DND-41 (cell line): Measurements from ENCODE around the gene IFI6.
"Not testable (repeated sequence)": the region's sequence is repeated elsewhere in the genome, so short reads cannot be mapped to it uniquely, and the experiment has no call there.

Experiments
- ATAC-seq: fragments of 200-7000 bp; cut with Tn5 transposase; 3 replicates; pipeline ENCODE4 v1.9.1; 2021; ENCODE audit warnings: low read depth; ENCODE audit not compliant: insufficient read depth
- DNase-seq: peaks from one replicate; pipeline ENCODE4 v3.0.0-alpha.2; 2020
- H2AFZ ChIP-seq: 2 replicates; pipeline ENCODE4 v1.6.0; 2012; ENCODE audit warnings: low read depth, low read length
- H3K27ac ChIP-seq: 2 replicates; pipeline ENCODE4 v1.5.1; 2012; ENCODE audit warnings: low read length, inconsistent platforms
- H3K27me3 ChIP-seq: fragments of 200-600 bp; sonication (generic); 2 replicates; pipeline ENCODE4 v1.6.0; 2012; ENCODE audit warnings: low read length, mild to moderate bottlenecking, inconsistent platforms; ENCODE audit not compliant: insufficient read depth, poor library complexity
- H3K36me3 ChIP-seq: 2 replicates; pipeline ENCODE4 v1.5.1; 2012; ENCODE audit warnings: low read length, inconsistent platforms; ENCODE audit not compliant: insufficient read depth
- H3K4me1 ChIP-seq: 2 replicates; pipeline ENCODE4 v1.5.1; 2012; ENCODE audit warnings: mild to moderate bottlenecking, low read length; ENCODE audit not compliant: insufficient read depth
- H3K4me2 ChIP-seq: 2 replicates; pipeline ENCODE4 v1.6.0; 2012; ENCODE audit warnings: mild to moderate bottlenecking, moderate library complexity, low read length, inconsistent platforms; ENCODE audit not compliant: insufficient read depth
- H3K4me3 ChIP-seq, 2 experiments: fragments of 200-600 bp in 1 of 2; shearing (Covaris generic) in 1 of 2; 2 replicates each; pipeline ENCODE4 v1.5.1; 2012 to 2016; ENCODE audit warnings: inconsistent platforms in 2 of 2, low read length in 2 of 2, mild to moderate bottlenecking in 2 of 2, low read depth in 1 of 2, moderate library complexity in 1 of 2
- H3K79me2 ChIP-seq: 2 replicates; pipeline ENCODE4 v1.6.0; 2012; ENCODE audit warnings: low read length, inconsistent platforms; ENCODE audit not compliant: insufficient read depth
- H3K9ac ChIP-seq: 2 replicates; pipeline ENCODE4 v1.6.0; 2012; ENCODE audit warnings: low read depth, mild to moderate bottlenecking, inconsistent platforms, low read length, moderate library complexity
- H3K9me3 ChIP-seq: 2 replicates; pipeline ENCODE4 v1.5.1; 2012; ENCODE audit warnings: low read length, moderate library complexity, mild to moderate bottlenecking, inconsistent platforms; ENCODE audit not compliant: insufficient read depth, severe bottlenecking
- H4K20me1 ChIP-seq: 2 replicates; pipeline ENCODE4 v1.6.0; 2012; ENCODE audit warnings: low read length; ENCODE audit not compliant: insufficient read depth
- EZH2 ChIP-seq: IDR thresholded peaks from 3 replicates; pipeline ENCODE4 v1.6.1; 2012; ENCODE audit warnings: borderline replicate concordance, low read depth, mild to moderate bottlenecking, moderate library complexity, low read length, inconsistent platforms; ENCODE audit not compliant: severe bottlenecking
- TF ChIP-seq, protein P1 (sequence below): IDR thresholded peaks from 2 replicates; pipeline ENCODE4 v1.5.1; 2012; ENCODE audit warnings: borderline replicate concordance, low read length, moderate library complexity, mild to moderate bottlenecking; ENCODE audit not compliant: poor library complexity, severe bottlenecking; ENCODE audit errors: extremely low read depth

Gene IFI6

DNA sequence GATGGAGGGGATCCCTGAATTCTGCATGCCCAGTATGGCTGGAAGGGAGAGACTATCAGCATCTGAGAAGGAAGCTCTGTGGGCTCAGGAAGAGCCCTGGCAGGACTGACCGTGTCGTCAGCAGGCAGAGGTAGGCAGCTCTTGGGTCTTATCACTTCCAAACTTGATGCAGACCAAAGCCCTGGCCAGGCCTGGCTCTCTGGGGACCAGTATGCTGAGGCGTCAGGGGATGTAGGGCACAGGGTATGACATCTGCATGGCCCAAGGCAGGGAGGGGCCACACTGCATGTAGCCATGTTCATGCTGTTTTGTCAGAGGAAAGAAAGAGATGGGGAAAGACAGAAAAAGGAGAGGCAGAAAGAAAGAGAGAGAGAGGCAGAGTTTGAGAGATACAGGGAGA, 43.3 kb downstream of the IFI6 start:
- Histone ChIP-seq H3K4me1 (peaks cover 100% of the 10 kb centered on the region), H3K27me3 (no peaks in the 10 kb centered on the region), H3K4me3 (peak overlapping the region in 1 of 2 experiments; percentile 2; a peak in 1 of 4 replicates), H3K79me2 (peaks cover 19% of the 10 kb centered on the region), H3K36me3 (no peaks in the 10 kb centered on the region), H3K4me2 (peak overlapping the region; percentile 44), H2AFZ (peak overlapping the region; percentile 43), H3K27ac (peak overlapping the region; percentile 91), H3K9me3 (no peaks in the 10 kb centered on the region), H4K20me1 (no peaks in the 10 kb centered on the region), H3K9ac (peak overlapping the region; percentile 53)
- DNase-seq (peak; percentile 50), ATAC-seq (no peak)
- TF ChIP-seq, protein P1, sequence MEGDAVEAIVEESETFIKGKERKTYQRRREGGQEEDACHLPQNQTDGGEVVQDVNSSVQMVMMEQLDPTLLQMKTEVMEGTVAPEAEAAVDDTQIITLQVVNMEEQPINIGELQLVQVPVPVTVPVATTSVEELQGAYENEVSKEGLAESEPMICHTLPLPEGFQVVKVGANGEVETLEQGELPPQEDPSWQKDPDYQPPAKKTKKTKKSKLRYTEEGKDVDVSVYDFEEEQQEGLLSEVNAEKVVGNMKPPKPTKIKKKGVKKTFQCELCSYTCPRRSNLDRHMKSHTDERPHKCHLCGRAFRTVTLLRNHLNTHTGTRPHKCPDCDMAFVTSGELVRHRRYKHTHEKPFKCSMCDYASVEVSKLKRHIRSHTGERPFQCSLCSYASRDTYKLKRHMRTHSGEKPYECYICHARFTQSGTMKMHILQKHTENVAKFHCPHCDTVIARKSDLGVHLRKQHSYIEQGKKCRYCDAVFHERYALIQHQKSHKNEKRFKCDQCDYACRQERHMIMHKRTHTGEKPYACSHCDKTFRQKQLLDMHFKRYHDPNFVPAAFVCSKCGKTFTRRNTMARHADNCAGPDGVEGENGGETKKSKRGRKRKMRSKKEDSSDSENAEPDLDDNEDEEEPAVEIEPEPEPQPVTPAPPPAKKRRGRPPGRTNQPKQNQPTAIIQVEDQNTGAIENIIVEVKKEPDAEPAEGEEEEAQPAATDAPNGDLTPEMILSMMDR = no peak
- no peak for TF ChIP-seq EZH2

DNA sequence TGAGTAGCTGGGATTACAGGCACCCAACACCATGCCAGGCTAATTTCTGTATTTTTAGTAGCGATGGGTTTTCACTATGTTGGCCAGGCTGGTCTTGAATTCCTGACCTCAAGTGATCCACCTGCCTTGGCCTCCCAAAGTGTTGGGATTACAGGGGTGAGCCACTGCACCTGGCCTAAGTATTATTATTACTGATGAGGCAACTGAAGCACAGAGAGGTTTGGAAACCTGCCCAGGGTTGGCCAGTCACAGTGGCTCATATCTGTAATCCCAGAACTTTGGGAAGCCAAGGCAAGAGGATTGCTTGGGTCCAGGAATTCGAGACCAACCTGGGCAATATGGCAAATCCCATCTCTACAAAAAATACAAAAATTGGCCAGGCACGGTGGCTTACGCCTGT, 44.3 kb downstream of the IFI6 start:
- not testable (repeated sequence) for DNase-seq, H3K27me3 ChIP-seq, H4K20me1 ChIP-seq, H2AFZ ChIP-seq, H3K9me3 ChIP-seq, ATAC-seq, H3K4me3 ChIP-seq, H3K36me3 ChIP-seq
- Histone ChIP-seq H3K4me1 (peaks cover 100% of the 10 kb centered on the region), H3K79me2 (peaks cover 25% of the 10 kb centered on the region), H3K4me2 (0 out of 2 replicates have a peak overlapping the region, but pooled peaks have one; percentile 44), H3K9ac (peak overlapping the region; percentile 53), H3K27ac (peak overlapping the region; percentile 91)

DNA sequence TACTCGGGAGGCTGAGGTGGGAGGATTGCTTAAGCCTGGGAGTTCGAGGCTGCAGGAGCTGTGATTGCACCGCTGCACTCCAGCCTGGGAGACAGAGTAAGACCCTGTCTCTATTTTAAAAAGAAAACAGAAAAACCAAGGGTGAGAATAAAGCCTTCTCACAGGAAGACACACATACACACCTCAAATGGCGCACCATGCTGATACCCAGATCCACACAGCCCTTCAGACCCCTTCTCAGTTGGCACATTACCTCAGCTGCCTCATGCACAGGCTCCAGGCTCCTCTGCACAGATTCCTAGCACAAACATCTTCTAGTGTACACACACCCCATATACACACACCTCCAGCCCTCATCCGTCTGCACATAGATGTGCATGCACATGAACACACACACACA, 44.9 kb downstream of the IFI6 start:
- DNase-seq (no peak), ATAC-seq (no peak)
- Histone ChIP-seq H3K27ac (peak overlapping the region; percentile 91), H3K79me2 (peaks cover 26% of the 10 kb centered on the region), H2AFZ (no peak overlapping the region), H3K4me1 (peaks cover 100% of the 10 kb centered on the region), H3K27me3 (no peaks in the 10 kb centered on the region), H3K9ac (peak overlapping the region; percentile 8; the same call in 1 of the 2 replicates), H3K36me3 (no peaks in the 10 kb centered on the region), H3K4me2 (no peak overlapping the region), H3K4me3 (no peak overlapping the region), H3K9me3 (no peaks in the 10 kb centered on the region), H4K20me1 (no peaks in the 10 kb centered on the region)
- TF ChIP-seq, protein P1 = no peak
- no peak for TF ChIP-seq EZH2

DNA sequence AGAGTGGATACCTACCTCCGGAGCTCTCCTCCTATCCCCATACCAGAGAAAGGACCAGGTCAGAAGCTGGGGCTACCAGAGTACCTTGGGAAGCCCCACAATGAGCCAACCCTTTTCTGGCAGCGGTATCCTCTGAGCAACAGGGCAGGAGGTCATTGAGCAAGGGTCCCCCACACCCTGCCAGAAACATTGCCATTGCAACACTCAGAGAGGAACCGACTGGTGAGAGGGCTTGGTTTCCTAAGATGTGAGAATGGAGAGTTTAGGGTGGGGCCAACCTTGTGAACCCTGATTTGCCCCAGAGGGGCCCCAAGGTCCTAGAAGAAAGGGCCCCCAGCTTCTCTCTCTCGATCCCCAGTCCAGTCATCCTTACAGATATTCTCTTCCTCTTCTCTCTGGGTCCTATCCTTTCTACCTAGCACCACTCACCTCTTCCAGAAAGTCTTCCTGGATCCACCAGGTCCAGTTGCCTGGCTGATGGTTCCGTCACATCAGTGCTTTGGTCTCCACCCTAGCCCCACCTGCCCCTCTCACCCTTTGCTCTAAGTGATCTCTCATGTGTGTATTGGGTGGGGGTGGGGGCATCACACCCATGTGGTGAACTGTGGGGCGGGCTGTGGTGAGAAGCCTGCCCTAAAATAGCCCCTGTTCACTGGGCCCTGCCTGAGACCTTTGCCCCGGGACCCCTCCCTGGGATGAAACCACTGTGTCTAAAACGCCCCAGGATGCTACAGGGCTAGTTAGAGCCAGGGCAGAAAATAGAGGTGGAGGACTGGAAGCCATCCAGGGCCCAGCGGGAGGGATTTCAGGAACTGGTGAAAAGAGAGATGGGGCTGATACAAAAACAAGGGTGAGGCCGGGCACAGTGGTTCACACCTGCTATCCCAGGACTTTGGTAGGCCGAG, 45.7 kb downstream of the IFI6 start:
- Histone ChIP-seq H3K27ac (peak overlapping the region; percentile 91), H3K27me3 (no peaks in the 10 kb centered on the region), H3K4me2 (peak overlapping the region; percentile 11; the same call in 1 of the 2 replicates), H3K36me3 (no peaks in the 10 kb centered on the region), H3K4me3 (no peak overlapping the region), H2AFZ (no peak overlapping the region), H3K79me2 (peaks cover 26% of the 10 kb centered on the region), H3K9me3 (no peaks in the 10 kb centered on the region), H3K4me1 (peaks cover 100% of the 10 kb centered on the region), H4K20me1 (no peaks in the 10 kb centered on the region), H3K9ac (peak overlapping the region; percentile 11; the same call in 1 of the 2 replicates)
- TF ChIP-seq, protein P1 = no peak
- TF ChIP-seq EZH2 = no peak
- no peak for ATAC-seq
- DNase-seq = peak; percentile 61
